Measurements from ENCODE around the gene DMBX1.

Gene DMBX1

DNA sequence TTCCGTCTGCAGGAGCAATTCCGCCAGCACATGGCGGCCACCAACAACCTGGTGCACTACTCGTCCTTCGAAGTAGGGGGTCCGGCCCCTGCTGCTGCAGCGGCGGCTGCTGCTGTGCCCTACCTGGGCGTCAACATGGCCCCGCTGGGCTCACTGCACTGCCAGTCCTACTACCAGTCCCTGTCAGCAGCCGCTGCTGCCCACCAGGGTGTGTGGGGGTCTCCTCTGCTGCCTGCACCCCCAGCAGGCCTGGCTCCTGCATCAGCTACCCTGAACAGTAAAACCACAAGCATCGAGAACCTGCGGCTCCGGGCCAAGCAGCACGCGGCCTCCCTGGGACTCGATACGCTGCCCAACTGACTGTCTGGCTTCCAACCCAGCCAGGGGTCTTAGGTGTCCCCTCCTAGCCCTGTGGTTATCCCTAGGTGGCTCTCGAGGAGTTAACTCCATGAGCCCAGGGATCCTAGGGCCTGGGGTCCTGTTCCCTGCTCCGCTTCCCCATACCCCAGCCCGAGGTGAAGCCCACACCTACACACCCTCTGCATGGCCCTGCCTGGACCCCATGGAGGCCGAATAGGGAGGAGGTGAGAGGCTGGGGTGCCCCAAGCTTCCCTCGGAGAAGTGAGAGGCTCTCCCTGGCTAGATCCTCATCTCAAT, 22.6 kb downstream of the DMBX1 start:
- no peaks in the 10 kb centered on the region for H3K9me2 ChIP-seq (ENCODE audit: low read depth, low read length)
- H3K36me3 ChIP-seq (ENCODE audit: insufficient read depth, low read length): no peaks in the 10 kb centered on the region
- H3K79me2 ChIP-seq (ENCODE audit: insufficient read depth, low read length): no peaks in the 10 kb centered on the region
- H3K9me3 ChIP-seq (ENCODE audit: low read length): no peaks in the 10 kb centered on the region
- H3K9ac ChIP-seq (ENCODE audit: low read length): no peak overlapping the region
- H3K4me3 ChIP-seq (ENCODE audit: low read depth, low read length, poor library complexity, severe bottlenecking): no peak overlapping the region
- H3K4me1 ChIP-seq (ENCODE audit: insufficient read depth, low read length, severe bottlenecking): no peaks in the 10 kb centered on the region
- no peak overlapping the region for H3K4me2 ChIP-seq (ENCODE audit: low read length)
- TF ChIP-seq CTCF (IDR thresholded peaks at IDR 0.05; ENCODE audit: low read length): no peak
- TF ChIP-seq EZH2 (IDR thresholded peaks at IDR 0.05; ENCODE audit: borderline replicate concordance, low read length): no peak
- H3F3A ChIP-seq (ENCODE audit: insufficient read depth, low read length): no peaks in the 10 kb centered on the region
- no peaks in the 10 kb centered on the region; the same call in 1 of the 2 replicates for H3K27me3 ChIP-seq (ENCODE audit: insufficient read depth, low read length)
- no peaks in the 10 kb centered on the region for H4K20me1 ChIP-seq (ENCODE audit: insufficient read depth, low read length)
- no peak overlapping the region for H3K27ac ChIP-seq (ENCODE audit: low read depth, low read length, poor library complexity, severe bottlenecking)
- H2AFZ ChIP-seq (ENCODE audit: low read length): no peak overlapping the region

- no peaks in the 10 kb centered on the region for H3K36me3 ChIP-seq (ENCODE audit: insufficient read depth, low read length)
- no peak overlapping the region for H3K27ac ChIP-seq (ENCODE audit: low read depth, low read length, poor library complexity, severe bottlenecking)
- no peak overlapping the region for H2AFZ ChIP-seq (ENCODE audit: low read length)
- H3K9me2 ChIP-seq (ENCODE audit: low read depth, low read length): no peaks in the 10 kb centered on the region
- no peak overlapping the region for H3K4me3 ChIP-seq (ENCODE audit: low read depth, low read length, poor library complexity, severe bottlenecking)
- H3K27me3 ChIP-seq (ENCODE audit: insufficient read depth, low read length): no peaks in the 10 kb centered on the region; the same call in 1 of the 2 replicates
- no peak overlapping the region for H3K9ac ChIP-seq (ENCODE audit: low read length)
- TF ChIP-seq EZH2 (IDR thresholded peaks at IDR 0.05; ENCODE audit: borderline replicate concordance, low read length): no peak
- no peak for TF ChIP-seq CTCF (IDR thresholded peaks at IDR 0.05; ENCODE audit: low read length)
- H3F3A ChIP-seq (ENCODE audit: insufficient read depth, low read length): no peaks in the 10 kb centered on the region
- no peak overlapping the region for H3K4me2 ChIP-seq (ENCODE audit: low read length)
- no peaks in the 10 kb centered on the region for H3K79me2 ChIP-seq (ENCODE audit: insufficient read depth, low read length)
- no peaks in the 10 kb centered on the region for H3K9me3 ChIP-seq (ENCODE audit: low read length)
- no peaks in the 10 kb centered on the region for H4K20me1 ChIP-seq (ENCODE audit: insufficient read depth, low read length)
- no peaks in the 10 kb centered on the region for H3K4me1 ChIP-seq (ENCODE audit: insufficient read depth, low read length, severe bottlenecking)
These were observed 23.2 kb downstream of the DMBX1 start for GRCh38 chr1:46512792-46513190.

GRCh38 chr1:46513536-46513935, 23.9 kb downstream of the DMBX1 start:
- Histone ChIP-seq H3K9ac (ENCODE audit: low read length) (no peak overlapping the region), H3K9me3 (ENCODE audit: low read length) (no peaks in the 10 kb centered on the region), H3K79me2 (ENCODE audit: insufficient read depth, low read length) (no peaks in the 10 kb centered on the region), H3K36me3 (ENCODE audit: insufficient read depth, low read length) (no peaks in the 10 kb centered on the region), H3K9me2 (ENCODE audit: low read depth, low read length) (no peaks in the 10 kb centered on the region), H3K4me1 (ENCODE audit: insufficient read depth, low read length, severe bottlenecking) (no peaks in the 10 kb centered on the region), H4K20me1 (ENCODE audit: insufficient read depth, low read length) (no peaks in the 10 kb centered on the region), H2AFZ (ENCODE audit: low read length) (no peak overlapping the region), H3K27me3 (ENCODE audit: insufficient read depth, low read length) (no peaks in the 10 kb centered on the region; the same call in 1 of the 2 replicates), H3K4me3 (ENCODE audit: low read depth, low read length, poor library complexity, severe bottlenecking) (no peak overlapping the region), H3K27ac (ENCODE audit: low read depth, low read length, poor library complexity, severe bottlenecking) (no peak overlapping the region), H3K4me2 (ENCODE audit: low read length) (no peak overlapping the region), H3F3A (ENCODE audit: insufficient read depth, low read length) (no peaks in the 10 kb centered on the region)
- no peak for TF ChIP-seq EZH2 (IDR thresholded peaks at IDR 0.05; ENCODE audit: borderline replicate concordance, low read length)
- no peak for TF ChIP-seq CTCF (IDR thresholded peaks at IDR 0.05; ENCODE audit: low read length)
